Memory B cell (primary cell): Measurements from ENCODE around the gene SEMA3E.

ENCODE experiments used
- ATAC-seq: fragments of 150-1000 bp; cut with Tn5 transposase; 2 replicates; pipeline ENCODE4 v1.10.0; 2021; ENCODE audit warnings: low read depth, mild to moderate bottlenecking, moderate library complexity
- DNase-seq, 2 donors: peaks; one replicate each; pipeline ENCODE4 v3.0.0; 2022; ENCODE audit warnings: low spot score in 2 of 2
- H3K27ac Mint-ChIP-seq: one replicate; pipeline ENCODE4 v1.8.0; 2022; ENCODE audit warnings: mild to moderate bottlenecking, moderate library complexity, mixed read lengths
- H3K27me3 Mint-ChIP-seq: one replicate; pipeline ENCODE4 v1.8.0; 2022; ENCODE audit warnings: mixed read lengths
- H3K36me3 Mint-ChIP-seq: one replicate; pipeline ENCODE4 v1.8.0; 2022; ENCODE audit warnings: mild to moderate bottlenecking, mixed read lengths
- H3K4me1 Mint-ChIP-seq: one replicate; pipeline ENCODE4 v1.8.0; 2022; ENCODE audit warnings: mixed read lengths
- H3K4me3 Mint-ChIP-seq: one replicate; pipeline ENCODE4 v1.8.0; 2022; ENCODE audit warnings: mild to moderate bottlenecking, moderate library complexity, mixed read lengths
- H3K9me3 Mint-ChIP-seq: one replicate; pipeline ENCODE4 v1.8.0; 2022; ENCODE audit warnings: mixed read lengths

Gene SEMA3E

DNA sequence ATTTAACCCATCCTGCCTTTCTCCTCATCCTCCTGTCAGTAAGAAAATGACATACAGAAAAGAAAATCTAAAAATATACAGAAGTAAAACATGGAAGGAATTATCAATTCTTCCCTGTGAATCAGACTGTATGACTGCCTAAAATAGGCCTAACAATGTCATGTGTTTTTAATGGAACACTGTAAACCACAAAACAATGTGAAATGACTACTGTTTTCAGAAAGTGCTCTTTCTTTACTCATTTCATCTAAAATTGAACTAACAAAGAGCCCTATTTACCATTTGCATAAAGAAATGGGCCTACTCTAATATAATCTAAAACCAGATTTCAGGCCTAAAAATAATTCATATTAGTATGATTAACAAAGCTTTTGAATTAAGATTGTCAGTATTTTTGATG, 35.7 kb downstream of the SEMA3E start:
- Mint-ChIP-seq H3K4me1 (no peaks in the 10 kb centered on the region), H3K4me3 (no peak overlapping the region), H3K27me3 (no peaks in the 10 kb centered on the region), H3K27ac (no peak overlapping the region), H3K9me3 (peaks cover 4% of the 10 kb centered on the region), H3K36me3 (no peaks in the 10 kb centered on the region)
- DNase-seq (no peak), ATAC-seq (no peak)

GRCh38 chr7:83611776-83612175, 37.2 kb downstream of the SEMA3E start:
- no peak for DNase-seq
- Mint-ChIP-seq H3K27ac (no peak overlapping the region), H3K27me3 (no peaks in the 10 kb centered on the region), H3K36me3 (no peaks in the 10 kb centered on the region), H3K9me3 (peaks cover 6% of the 10 kb centered on the region), H3K4me3 (no peak overlapping the region), H3K4me1 (no peaks in the 10 kb centered on the region)
- ATAC-seq = no peak

DNA sequence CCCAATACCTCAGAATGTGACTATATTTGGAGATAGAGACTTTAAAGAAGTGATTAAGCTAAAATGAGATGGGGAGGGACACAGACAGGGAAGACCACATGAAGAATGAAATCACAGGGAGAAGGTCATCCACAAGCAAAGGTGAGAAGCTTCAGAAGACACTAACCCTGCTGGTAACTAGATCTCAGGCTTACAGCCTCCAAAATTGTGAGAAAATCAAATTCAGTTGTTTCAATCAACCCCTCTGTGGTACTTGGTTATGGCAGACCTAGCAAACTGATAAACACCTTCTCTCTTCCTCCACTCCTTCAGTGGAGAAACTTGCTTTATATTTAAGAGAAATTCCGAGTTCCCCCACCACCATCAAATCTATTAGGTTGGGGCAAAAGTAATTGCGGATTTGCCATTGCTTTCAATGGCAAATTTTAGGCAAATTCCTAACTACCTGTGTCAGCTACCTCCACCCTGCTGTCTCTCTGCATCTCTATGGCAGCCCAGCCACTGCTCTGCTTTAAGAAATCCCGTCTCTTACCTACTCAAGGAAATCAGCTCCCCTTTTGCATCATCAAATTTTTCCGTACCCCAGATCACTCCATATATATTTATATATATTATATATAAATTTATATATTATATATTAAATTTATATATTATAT, 38.2 kb downstream of the SEMA3E start:
- H3K36me3 Mint-ChIP-seq = no peaks in the 10 kb centered on the region
- H3K9me3 Mint-ChIP-seq = peaks cover 6% of the 10 kb centered on the region
- no peak overlapping the region for H3K27ac Mint-ChIP-seq
- ATAC-seq = no peak
- H3K4me3 Mint-ChIP-seq = no peak overlapping the region
- no peaks in the 10 kb centered on the region for H3K4me1 Mint-ChIP-seq
- DNase-seq = no peak
- H3K27me3 Mint-ChIP-seq = no peaks in the 10 kb centered on the region

GRCh38 chr7:83608716-83609115, 40.2 kb downstream of the SEMA3E start:
- Mint-ChIP-seq H3K27ac (no peak overlapping the region), H3K9me3 (peaks cover 4% of the 10 kb centered on the region), H3K4me1 (no peaks in the 10 kb centered on the region), H3K4me3 (no peak overlapping the region), H3K27me3 (no peaks in the 10 kb centered on the region), H3K36me3 (no peaks in the 10 kb centered on the region)
- ATAC-seq (no peak), DNase-seq (no peak)

DNA sequence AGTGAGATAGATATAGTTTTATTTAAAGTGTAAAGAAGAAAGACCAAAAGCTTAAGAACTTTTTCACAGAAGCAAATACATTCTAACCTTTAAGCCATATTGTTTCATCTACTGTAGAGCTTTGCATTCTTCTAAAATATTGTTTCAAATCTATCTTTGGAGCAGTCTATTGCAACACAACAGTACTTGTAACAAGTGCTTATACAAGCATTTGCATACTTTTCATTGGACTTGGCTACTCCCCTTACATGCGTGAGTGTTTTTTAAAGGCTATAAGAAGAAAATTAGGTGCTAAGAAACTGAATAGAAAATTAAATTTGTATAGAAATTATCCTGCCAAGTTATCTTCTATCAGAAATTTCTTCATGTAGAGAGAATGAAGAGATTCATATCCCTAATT, 45.3 kb downstream of the SEMA3E start:
- H3K36me3 Mint-ChIP-seq = no peaks in the 10 kb centered on the region
- no peak overlapping the region for H3K4me3 Mint-ChIP-seq
- no peaks in the 10 kb centered on the region for H3K4me1 Mint-ChIP-seq
- DNase-seq (no peak), ATAC-seq (no peak)
- H3K27ac Mint-ChIP-seq = no peak overlapping the region
- no peaks in the 10 kb centered on the region for H3K27me3 Mint-ChIP-seq
- H3K9me3 Mint-ChIP-seq = peaks cover 4% of the 10 kb centered on the region

DNA sequence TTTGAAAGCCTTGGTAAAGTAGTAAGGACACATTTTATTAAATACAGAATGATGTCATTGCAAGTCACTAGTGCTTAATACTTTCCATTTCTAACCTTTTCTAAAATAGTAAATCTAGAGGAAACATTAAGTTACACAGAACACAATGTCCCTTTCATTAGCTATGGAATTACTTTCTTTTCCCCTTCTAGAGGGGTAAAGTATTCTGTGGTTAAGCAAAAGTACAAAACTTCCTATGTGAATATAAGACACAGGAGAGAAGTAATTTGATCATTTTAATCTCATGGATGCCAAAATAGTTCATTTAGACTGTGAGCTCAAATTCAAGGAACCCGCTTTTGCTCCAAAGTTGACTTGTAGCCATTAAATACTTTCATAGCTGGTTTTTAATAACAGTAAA, 49.8 kb downstream of the SEMA3E start:
- Mint-ChIP-seq H3K4me1 (no peaks in the 10 kb centered on the region), H3K36me3 (no peaks in the 10 kb centered on the region), H3K27me3 (no peaks in the 10 kb centered on the region), H3K9me3 (peaks cover 7% of the 10 kb centered on the region), H3K27ac (no peak overlapping the region), H3K4me3 (no peak overlapping the region)
- no peak for DNase-seq
- no peak for ATAC-seq

GRCh38 chr7:83593921-83594475, 54.9 kb downstream of the SEMA3E start:
- no peak for DNase-seq
- H3K9me3 Mint-ChIP-seq = peaks cover 4% of the 10 kb centered on the region
- no peaks in the 10 kb centered on the region for H3K27me3 Mint-ChIP-seq
- H3K27ac Mint-ChIP-seq = no peak overlapping the region
- H3K4me3 Mint-ChIP-seq = no peak overlapping the region
- no peak for ATAC-seq
- H3K36me3 Mint-ChIP-seq = no peaks in the 10 kb centered on the region
- no peaks in the 10 kb centered on the region for H3K4me1 Mint-ChIP-seq

- DNase-seq (no peak), ATAC-seq (no peak)
- Mint-ChIP-seq H3K4me1 (no peaks in the 10 kb centered on the region), H3K9me3 (no peaks in the 10 kb centered on the region), H3K4me3 (no peak overlapping the region), H3K36me3 (no peaks in the 10 kb centered on the region), H3K27ac (no peak overlapping the region), H3K27me3 (no peaks in the 10 kb centered on the region)
Measured at GRCh38 chr7:83588602-83589240, 60.2 kb downstream of the SEMA3E start.

- DNase-seq (no peak), ATAC-seq (no peak)
- H3K27ac Mint-ChIP-seq = no peak overlapping the region
- no peak overlapping the region for H3K4me3 Mint-ChIP-seq
- no peaks in the 10 kb centered on the region for H3K27me3 Mint-ChIP-seq
- no peaks in the 10 kb centered on the region for H3K4me1 Mint-ChIP-seq
- no peaks in the 10 kb centered on the region for H3K9me3 Mint-ChIP-seq
- no peaks in the 10 kb centered on the region for H3K36me3 Mint-ChIP-seq
Measured at GRCh38 chr7:83586281-83586680, 62.7 kb downstream of the SEMA3E start.

DNA sequence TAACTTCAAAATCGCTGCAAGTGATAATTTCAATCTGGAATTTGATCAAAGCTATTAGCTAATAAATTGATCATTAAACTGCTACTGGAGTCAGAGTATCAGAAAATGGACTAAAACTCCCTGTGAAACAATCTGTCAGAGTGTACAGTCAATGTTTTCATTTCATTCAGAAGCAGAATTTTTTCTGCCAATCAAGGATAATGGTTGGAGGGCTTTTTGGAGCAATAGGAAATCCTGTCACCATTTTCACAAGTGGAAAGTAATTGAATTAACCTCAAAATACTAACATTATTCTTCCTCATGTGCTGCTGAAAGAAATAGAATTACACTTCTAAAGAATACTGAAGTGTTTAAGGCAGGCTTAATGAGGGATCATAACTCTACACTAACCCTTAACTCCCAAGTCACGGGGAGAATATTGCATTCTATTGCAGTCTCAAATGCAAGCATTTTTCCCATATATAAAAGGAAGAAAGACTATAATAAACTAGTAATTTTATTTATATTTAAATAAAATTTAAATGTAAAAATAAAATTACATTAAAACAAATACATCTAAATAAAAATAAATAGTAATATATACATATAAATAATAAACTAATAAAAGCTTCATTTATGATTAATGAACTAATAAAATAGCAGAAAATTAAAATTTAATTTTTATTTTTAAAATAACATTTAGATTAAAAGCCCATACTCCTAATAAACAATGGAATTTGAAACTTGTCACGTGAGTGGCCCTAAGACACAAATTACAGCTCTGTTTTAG, 67.1 kb downstream of the SEMA3E start:
- H3K36me3 Mint-ChIP-seq = no peaks in the 10 kb centered on the region
- H3K27me3 Mint-ChIP-seq = no peaks in the 10 kb centered on the region

DNA sequence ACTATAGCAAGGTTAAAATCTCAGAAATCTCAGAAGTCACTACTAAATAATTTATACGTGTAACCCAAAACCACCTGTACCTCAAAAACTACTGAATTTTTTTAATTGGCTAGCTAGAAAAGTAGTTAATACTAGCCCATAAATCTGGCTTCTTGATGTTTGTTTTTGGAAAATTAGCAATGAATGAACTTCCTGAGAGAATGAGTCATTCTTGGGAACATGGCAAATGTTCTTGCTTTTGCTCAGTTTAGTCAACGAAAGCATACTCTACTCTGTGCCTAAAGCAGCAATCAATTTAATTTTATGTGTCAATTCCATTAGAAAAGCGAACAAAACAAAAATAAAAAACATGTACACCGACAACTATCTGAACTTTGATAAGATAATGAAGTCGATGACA, 69.2 kb downstream of the SEMA3E start:
- peaks cover 3% of the 10 kb centered on the region for H3K9me3 Mint-ChIP-seq
- no peaks in the 10 kb centered on the region for H3K4me1 Mint-ChIP-seq
- no peak overlapping the region for H3K4me3 Mint-ChIP-seq
- no peak for DNase-seq
- H3K36me3 Mint-ChIP-seq = no peaks in the 10 kb centered on the region
- no peak overlapping the region for H3K27ac Mint-ChIP-seq
- no peak for ATAC-seq
- H3K27me3 Mint-ChIP-seq = no peaks in the 10 kb centered on the region

More for the DNA sequence above, 67.1 kb downstream of the SEMA3E start:
- Mint-ChIP-seq H3K9me3 (peaks cover 3% of the 10 kb centered on the region), H3K27ac (no peak overlapping the region), H3K4me3 (no peak overlapping the region), H3K4me1 (no peaks in the 10 kb centered on the region)
- ATAC-seq (no peak), DNase-seq (no peak)

GRCh38 chr7:83575436-83575835, 73.5 kb downstream of the SEMA3E start:
- no peak for ATAC-seq
- H3K4me3 Mint-ChIP-seq = no peak overlapping the region
- no peaks in the 10 kb centered on the region for H3K4me1 Mint-ChIP-seq
- H3K9me3 Mint-ChIP-seq = peaks cover 4% of the 10 kb centered on the region
- DNase-seq = no peak
- no peaks in the 10 kb centered on the region for H3K27me3 Mint-ChIP-seq
- no peak overlapping the region for H3K27ac Mint-ChIP-seq
- no peaks in the 10 kb centered on the region for H3K36me3 Mint-ChIP-seq

GRCh38 chr7:83574616-83575015, 74.3 kb downstream of the SEMA3E start:
- H3K27me3 Mint-ChIP-seq = no peaks in the 10 kb centered on the region
- no peak overlapping the region for H3K4me3 Mint-ChIP-seq
- ATAC-seq = no peak
- H3K27ac Mint-ChIP-seq = no peak overlapping the region
- H3K9me3 Mint-ChIP-seq = peaks cover 2% of the 10 kb centered on the region
- H3K36me3 Mint-ChIP-seq = no peaks in the 10 kb centered on the region
- H3K4me1 Mint-ChIP-seq = no peaks in the 10 kb centered on the region
- no peak for DNase-seq

GRCh38 chr7:83562960-83563359, 86.0 kb downstream of the SEMA3E start:
- ATAC-seq (no peak), DNase-seq (no peak)
- no peaks in the 10 kb centered on the region for H3K36me3 Mint-ChIP-seq
- no peak overlapping the region for H3K27ac Mint-ChIP-seq
- no peaks in the 10 kb centered on the region for H3K27me3 Mint-ChIP-seq
- no peaks in the 10 kb centered on the region for H3K4me1 Mint-ChIP-seq
- H3K4me3 Mint-ChIP-seq = no peak overlapping the region
- H3K9me3 Mint-ChIP-seq = peaks cover 7% of the 10 kb centered on the region
